Subcutaneous adipose tissue (tissue), 4 donors: ENCODE results near the gene PLEKHM3. TPM values are rescaled to one million over a fixed set of nuclear protein-coding genes. Genes with fewer than 3 reads are reported as not detected.

ENCODE experiments used
- total RNA-seq, 4 donors: library from RNA; depleted of rRNA; stranded (reverse); fragments of >200 nt; gene quantifications; one replicate each; pipeline ENCODE4 v1.1.0, GENCODE V29; 2016
- TF ChIP-seq, protein P1 (sequence below): fragments of 450-650 bp; IDR thresholded peaks from one replicate; pipeline ENCODE4 v1.5.1; 2016; ENCODE audit warnings: low read depth, mild to moderate bottlenecking, control low read depth, antibody characterized with exemption, moderate library complexity

PLEKHM3 gene
- total RNA-seq, 4 donors from 2014 or later, result 24.6 to 36.0 (median 26.2) TPM

GRCh38 chr2:207944334-207944733 lies 81.0 kb downstream of the PLEKHM3 start:
- TF ChIP-seq, protein P1, sequence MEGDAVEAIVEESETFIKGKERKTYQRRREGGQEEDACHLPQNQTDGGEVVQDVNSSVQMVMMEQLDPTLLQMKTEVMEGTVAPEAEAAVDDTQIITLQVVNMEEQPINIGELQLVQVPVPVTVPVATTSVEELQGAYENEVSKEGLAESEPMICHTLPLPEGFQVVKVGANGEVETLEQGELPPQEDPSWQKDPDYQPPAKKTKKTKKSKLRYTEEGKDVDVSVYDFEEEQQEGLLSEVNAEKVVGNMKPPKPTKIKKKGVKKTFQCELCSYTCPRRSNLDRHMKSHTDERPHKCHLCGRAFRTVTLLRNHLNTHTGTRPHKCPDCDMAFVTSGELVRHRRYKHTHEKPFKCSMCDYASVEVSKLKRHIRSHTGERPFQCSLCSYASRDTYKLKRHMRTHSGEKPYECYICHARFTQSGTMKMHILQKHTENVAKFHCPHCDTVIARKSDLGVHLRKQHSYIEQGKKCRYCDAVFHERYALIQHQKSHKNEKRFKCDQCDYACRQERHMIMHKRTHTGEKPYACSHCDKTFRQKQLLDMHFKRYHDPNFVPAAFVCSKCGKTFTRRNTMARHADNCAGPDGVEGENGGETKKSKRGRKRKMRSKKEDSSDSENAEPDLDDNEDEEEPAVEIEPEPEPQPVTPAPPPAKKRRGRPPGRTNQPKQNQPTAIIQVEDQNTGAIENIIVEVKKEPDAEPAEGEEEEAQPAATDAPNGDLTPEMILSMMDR, result no peak

DNA sequence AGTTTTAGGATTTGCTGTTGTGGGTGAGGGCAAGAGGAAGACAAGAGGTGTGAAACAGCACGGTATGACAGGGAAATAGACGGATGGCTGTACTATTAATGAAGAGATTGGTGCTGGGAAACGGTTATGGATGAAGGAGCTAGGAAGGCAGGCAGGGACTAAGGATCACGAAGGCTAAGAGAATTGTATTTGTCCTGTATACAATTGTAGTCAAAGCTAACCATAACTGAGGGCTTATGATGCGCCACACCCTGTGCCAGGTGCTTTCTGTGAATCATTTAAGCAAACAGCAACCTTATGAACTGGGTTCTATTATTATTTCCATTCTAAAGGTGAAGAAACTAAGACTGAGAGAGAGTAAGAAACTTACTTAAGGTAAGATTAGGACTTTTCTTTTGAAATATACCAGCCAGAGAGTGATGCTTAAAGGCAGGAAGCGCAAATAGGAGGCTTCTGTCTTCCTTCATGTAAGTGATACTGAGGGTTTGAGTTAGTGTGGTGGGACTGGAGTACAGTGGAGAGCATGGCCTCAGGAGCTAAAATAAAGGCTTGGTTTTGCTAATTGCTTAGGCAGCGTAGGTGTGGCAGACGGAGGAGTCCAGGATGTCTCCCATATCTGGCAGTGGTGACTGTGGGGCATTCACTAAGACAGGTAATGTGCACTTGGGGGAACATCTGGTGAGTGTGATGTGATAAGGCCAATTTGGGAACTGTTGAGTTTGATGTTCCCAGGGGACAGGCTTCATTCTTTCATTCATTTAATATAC lies 85.8 kb downstream of the PLEKHM3 start:
- TF ChIP-seq, protein P1, result no peak

- TF ChIP-seq, protein P1, result no peak
These were observed 86.4 kb downstream of the PLEKHM3 start for GRCh38 chr2:207938886-207939285.

GRCh38 chr2:207938415-207938814 lies 86.9 kb downstream of the PLEKHM3 start:
- TF ChIP-seq, protein P1, result no peak

DNA sequence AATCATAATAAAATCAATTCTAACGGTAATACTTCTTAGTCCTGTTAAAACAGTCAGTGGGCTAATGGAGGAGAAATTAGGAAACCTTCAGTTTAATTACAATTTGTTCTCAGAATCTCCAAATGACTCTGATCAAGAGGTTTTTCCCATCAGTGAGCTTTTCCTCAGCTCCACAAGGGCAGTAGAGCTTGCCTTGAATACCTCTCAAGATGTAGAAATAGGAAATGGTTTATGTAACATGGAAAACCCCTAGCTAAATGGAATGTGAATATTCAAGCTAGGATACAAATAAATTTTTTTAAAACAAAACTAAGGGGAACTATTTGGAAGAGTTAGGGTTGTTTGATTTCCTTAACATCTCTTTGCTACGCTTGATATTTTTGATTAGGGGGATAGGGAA lies 87.5 kb downstream of the PLEKHM3 start:
- TF ChIP-seq, protein P1, result no peak

DNA sequence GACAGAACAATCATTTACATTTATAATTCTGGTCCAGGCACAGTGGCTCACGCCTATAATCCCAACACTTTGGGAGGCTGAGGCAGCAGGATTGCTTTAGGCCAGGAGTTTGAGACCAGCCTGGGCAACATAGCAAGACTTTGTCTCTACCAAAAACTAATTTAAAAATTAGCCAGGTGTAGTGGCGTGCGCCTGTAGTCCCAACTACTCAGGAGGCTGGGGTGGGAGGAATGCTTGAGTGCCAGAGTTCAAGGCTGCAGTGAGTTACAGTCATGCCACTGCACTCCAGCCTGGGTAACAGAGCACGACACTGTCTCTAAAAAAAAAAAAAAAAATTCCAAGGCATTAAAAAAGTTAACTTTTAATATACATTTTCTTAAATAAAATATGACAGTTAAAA lies 88.1 kb downstream of the PLEKHM3 start:
- TF ChIP-seq, protein P1, result no peak

DNA sequence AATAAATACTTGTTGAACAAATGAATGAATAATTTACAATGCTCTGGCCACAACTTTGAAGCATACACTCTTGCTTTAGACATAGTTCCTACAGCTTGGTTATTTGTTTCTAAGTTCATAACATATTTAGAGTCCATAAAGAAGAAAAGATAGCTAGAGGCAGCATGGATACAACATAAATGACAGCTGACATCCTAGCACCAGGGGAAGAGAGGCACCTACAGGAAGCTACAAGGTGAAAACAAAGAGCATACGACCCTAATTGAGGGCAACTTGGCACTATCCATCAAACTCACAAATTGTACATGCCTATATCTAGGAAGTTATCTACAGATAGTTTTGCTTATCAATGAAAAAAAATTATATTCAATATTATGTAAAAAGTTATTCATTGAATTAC lies 88.9 kb downstream of the PLEKHM3 start:
- TF ChIP-seq, protein P1, result no peak
